Mesendoderm (in vitro differentiated cells): ENCODE data around the gene PANK2.

Experiments used
- DNase-seq: peaks from one replicate; pipeline ENCODE4 v3.0.0; 2013
- H2AK5ac ChIP-seq: 2 replicates; pipeline ENCODE4 v1.6.1; 2013; ENCODE audit warnings: low read length, inconsistent platforms
- H2BK120ac ChIP-seq: 2 replicates; pipeline ENCODE4 v1.6.1; 2013; ENCODE audit warnings: low read depth, mild to moderate bottlenecking, low read length, moderate library complexity, mixed read lengths
- H2BK15ac ChIP-seq: replicated peaks from 2 replicates; pipeline ENCODE4 v1.6.1; 2013; ENCODE audit warnings: low read depth, mild to moderate bottlenecking, moderate library complexity
- H2BK5ac ChIP-seq: 2 replicates; pipeline ENCODE4 v1.6.1; 2013; ENCODE audit warnings: low read length, inconsistent platforms
- H3K18ac ChIP-seq: 2 replicates; pipeline ENCODE4 v1.6.1; 2013; ENCODE audit warnings: mild to moderate bottlenecking, low read length, mixed read lengths
- H3K23ac ChIP-seq: one replicate; pipeline ENCODE4 v1.6.1; 2013; ENCODE audit warnings: low read length
- H3K27ac ChIP-seq: 2 replicates; pipeline ENCODE4 v1.5.1; 2013; ENCODE audit warnings: low read depth, mild to moderate bottlenecking, inconsistent platforms, low read length, moderate library complexity
- H3K27me3 ChIP-seq: 2 replicates; pipeline ENCODE4 v1.6.1; 2013; ENCODE audit warnings: low read length, control low read depth, mild to moderate bottlenecking, inconsistent platforms; ENCODE audit not compliant: insufficient read depth, poor library complexity
- H3K36me3 ChIP-seq: 2 replicates; pipeline ENCODE4 v1.6.1; 2013; ENCODE audit warnings: low read length, inconsistent platforms; ENCODE audit not compliant: control insufficient read depth, insufficient read depth
- H3K4ac ChIP-seq: one replicate; pipeline ENCODE4 v1.6.1; 2013; ENCODE audit warnings: low read depth, mild to moderate bottlenecking, low read length, moderate library complexity
- H3K4me1 ChIP-seq: 2 replicates; pipeline ENCODE4 v1.6.1; 2013; ENCODE audit warnings: low read depth, low read length, inconsistent platforms; ENCODE audit not compliant: control insufficient read depth
- H3K4me2 ChIP-seq: 2 replicates; pipeline ENCODE4 v1.6.1; 2013; ENCODE audit warnings: low read length
- H3K4me3 ChIP-seq: 2 replicates; pipeline ENCODE4 v1.5.1; 2013; ENCODE audit warnings: mild to moderate bottlenecking, low read length
- H3K56ac ChIP-seq: one replicate; pipeline ENCODE4 v1.6.1; 2013; ENCODE audit warnings: low read length
- H3K79me1 ChIP-seq: 2 replicates; pipeline ENCODE4 v1.6.1; 2013; ENCODE audit warnings: low read length, inconsistent platforms
- H3K79me2 ChIP-seq: 2 replicates; pipeline ENCODE4 v1.6.1; 2013; ENCODE audit warnings: mild to moderate bottlenecking, low read length; ENCODE audit not compliant: control insufficient read depth, insufficient read depth
- H3K9ac ChIP-seq: 2 replicates; pipeline ENCODE4 v1.6.1; 2013; ENCODE audit warnings: low read length, inconsistent platforms
- H4K5ac ChIP-seq: one replicate; pipeline ENCODE4 v1.6.1; 2013; ENCODE audit warnings: low read length
- H4K8ac ChIP-seq: one replicate; pipeline ENCODE4 v1.6.1; 2013; ENCODE audit warnings: low read depth, mild to moderate bottlenecking, control low read depth, low read length, moderate library complexity
- WGBS: extraction: QIAGEN DNeasy Blood & Tissue Kit; methylation state at CpG from one replicate; pipeline ENCODE4 v1.1.7; 2013; ENCODE audit warnings: low lambda C conversion rate, missing lambda C conversion rate; ENCODE audit not compliant: insufficient coverage; ENCODE audit errors: extremely low coverage; 5-methylcytosine and 5-hydroxymethylcytosine counted together

The PANK2 gene

GRCh38 chr20:3846378-3846739, 42.8 kb upstream of the PANK2 start:
- Histone ChIP-seq H4K8ac (no peak overlapping the region), H2AK5ac (no peak overlapping the region), H3K4me1 (peaks cover 4% of the 10 kb centered on the region), H3K4me2 (peak overlapping the region; percentile 61), H4K5ac (no peak overlapping the region), H3K18ac (no peak overlapping the region), H3K27ac (no peak overlapping the region), H3K56ac (peak overlapping the region; percentile 87), H2BK5ac (peak overlapping the region; percentile 21), H3K23ac (peak overlapping the region; percentile 72), H2BK15ac (no peak overlapping the region), H3K9ac (peak overlapping the region; percentile 76), H3K79me2 (peaks cover 3% of the 10 kb centered on the region), H3K4ac (no peak overlapping the region), H3K79me1 (peaks cover 9% of the 10 kb centered on the region), H3K36me3 (no peaks in the 10 kb centered on the region), H3K27me3 (no peaks in the 10 kb centered on the region), H3K4me3 (peak overlapping the region; percentile 13), H2BK120ac (no peak overlapping the region)
- DNase-seq, result no peak
- WGBS, result no CpG with 5 or more reads among the region's 22 CpGs

GRCh38 chr20:3846740-3847428, 42.3 kb upstream of the PANK2 start, which contains the start of gene MAVS:
Gene MAVS, plus strand, starts transcription at chr20:3846834. Its CDS starts 7,791 bp downstream, at chr20:3854625.
- Histone ChIP-seq H3K36me3 (no peaks in the 10 kb centered on the region), H3K4me3 (peak within 1 kb of the TSS; percentile 80), H4K8ac (no peak within 1 kb of the TSS), H3K23ac (peak within 1 kb of the TSS; percentile 72), H3K4ac (no peak within 1 kb of the TSS), H2BK5ac (peak within 1 kb of the TSS; percentile 21), H2AK5ac (no peak within 1 kb of the TSS), H3K27ac (peak within 1 kb of the TSS; percentile 65), H2BK120ac (no peak within 1 kb of the TSS), H3K27me3 (no peaks in the 10 kb centered on the region), H3K4me2 (peak within 1 kb of the TSS; percentile 82), H4K5ac (no peak within 1 kb of the TSS), H3K79me2 (peaks cover 3% of the 10 kb centered on the region), H3K9ac (peak within 1 kb of the TSS; percentile 97), H2BK15ac (no peak within 1 kb of the TSS), H3K56ac (peak within 1 kb of the TSS; percentile 97), H3K4me1 (peaks cover 4% of the 10 kb centered on the region), H3K18ac (peak within 1 kb of the TSS; percentile 11), H3K79me1 (peaks cover 9% of the 10 kb centered on the region)
- no CpG with 5 or more reads among the region's 72 CpGs for WGBS
- peak; percentile 85 for DNase-seq

- no CpG with 5 or more reads among the region's 8 CpGs for WGBS
- peak overlapping the region; percentile 65 for H3K27ac ChIP-seq
- no peak overlapping the region for H2BK15ac ChIP-seq
- peak overlapping the region; percentile 80 for H3K4me3 ChIP-seq
- peaks cover 9% of the 10 kb centered on the region for H3K79me1 ChIP-seq
- no peak overlapping the region for H3K18ac ChIP-seq
- no peak overlapping the region for H2BK5ac ChIP-seq
- H2AK5ac ChIP-seq, result no peak overlapping the region
- H3K36me3 ChIP-seq, result no peaks in the 10 kb centered on the region
- H2BK120ac ChIP-seq, result no peak overlapping the region
- H3K56ac ChIP-seq, result peak overlapping the region; percentile 97
- H3K23ac ChIP-seq, result no peak overlapping the region
- H3K27me3 ChIP-seq, result no peaks in the 10 kb centered on the region
- peak overlapping the region; percentile 82 for H3K4me2 ChIP-seq
- no peak for DNase-seq
- peak overlapping the region; percentile 97 for H3K9ac ChIP-seq
- H4K5ac ChIP-seq, result no peak overlapping the region
- H3K4me1 ChIP-seq, result peaks cover 4% of the 10 kb centered on the region
- H3K79me2 ChIP-seq, result peaks cover 3% of the 10 kb centered on the region
- H3K4ac ChIP-seq, result no peak overlapping the region
- H4K8ac ChIP-seq, result no peak overlapping the region
Observed at GRCh38 chr20:3847429-3847940, 41.7 kb upstream of the PANK2 start.

- no CpG with 5 or more reads among the region's 1 CpG for WGBS
- Histone ChIP-seq H3K4me1 (peaks cover 4% of the 10 kb centered on the region), H3K9ac (no peak overlapping the region), H4K8ac (no peak overlapping the region), H3K4me3 (no peak overlapping the region), H3K79me2 (peaks cover 3% of the 10 kb centered on the region), H2BK15ac (no peak overlapping the region), H4K5ac (no peak overlapping the region), H2BK5ac (no peak overlapping the region), H3K18ac (no peak overlapping the region), H2AK5ac (no peak overlapping the region), H3K27ac (no peak overlapping the region), H3K36me3 (no peaks in the 10 kb centered on the region), H3K4me2 (no peak overlapping the region), H3K79me1 (peaks cover 9% of the 10 kb centered on the region), H3K4ac (no peak overlapping the region), H2BK120ac (no peak overlapping the region), H3K56ac (peak overlapping the region; percentile 0), H3K23ac (no peak overlapping the region), H3K27me3 (no peaks in the 10 kb centered on the region)
- DNase-seq, result no peak
Observed at GRCh38 chr20:3848565-3848964, 40.6 kb upstream of the PANK2 start.

GRCh38 chr20:3854462-3854871, 34.7 kb upstream of the PANK2 start:
- H2BK15ac ChIP-seq, result no peak overlapping the region
- WGBS, result no CpG with 5 or more reads among the region's 4 CpGs
- no peak overlapping the region for H3K4ac ChIP-seq
- no peak overlapping the region for H3K18ac ChIP-seq
- H3K27ac ChIP-seq, result no peak overlapping the region
- peaks cover 3% of the 10 kb centered on the region for H3K36me3 ChIP-seq
- H3K23ac ChIP-seq, result no peak overlapping the region
- no peak overlapping the region for H3K4me2 ChIP-seq
- no peaks in the 10 kb centered on the region for H3K4me1 ChIP-seq
- no peaks in the 10 kb centered on the region for H3K79me1 ChIP-seq
- H2BK5ac ChIP-seq, result no peak overlapping the region
- no peak overlapping the region for H4K5ac ChIP-seq
- no peak overlapping the region for H2AK5ac ChIP-seq
- H3K9ac ChIP-seq, result no peak overlapping the region
- H2BK120ac ChIP-seq, result no peak overlapping the region
- DNase-seq, result peak; percentile 59
- H4K8ac ChIP-seq, result no peak overlapping the region
- no peaks in the 10 kb centered on the region for H3K79me2 ChIP-seq
- no peaks in the 10 kb centered on the region for H3K27me3 ChIP-seq
- no peak overlapping the region for H3K4me3 ChIP-seq
- no peak overlapping the region for H3K56ac ChIP-seq
